GM12892 (cell line): ENCODE results near the gene MMP27.
"Not testable (repeated sequence)": the region's sequence is repeated elsewhere in the genome, so short reads cannot be mapped to it uniquely, and the experiment has no call there.

Source experiments
- POLR2AphosphoS5 ChIP-seq: IDR thresholded peaks from 2 replicates; pipeline ENCODE4 v1.6.1; 2011; ENCODE audit warnings: low read depth, low read length, control low read depth
- TAF1 ChIP-seq: IDR thresholded peaks from 2 replicates; pipeline ENCODE4 v1.6.1; 2011; ENCODE audit warnings: low read depth, mild to moderate bottlenecking, control low read depth, low read length, borderline replicate concordance

DNA sequence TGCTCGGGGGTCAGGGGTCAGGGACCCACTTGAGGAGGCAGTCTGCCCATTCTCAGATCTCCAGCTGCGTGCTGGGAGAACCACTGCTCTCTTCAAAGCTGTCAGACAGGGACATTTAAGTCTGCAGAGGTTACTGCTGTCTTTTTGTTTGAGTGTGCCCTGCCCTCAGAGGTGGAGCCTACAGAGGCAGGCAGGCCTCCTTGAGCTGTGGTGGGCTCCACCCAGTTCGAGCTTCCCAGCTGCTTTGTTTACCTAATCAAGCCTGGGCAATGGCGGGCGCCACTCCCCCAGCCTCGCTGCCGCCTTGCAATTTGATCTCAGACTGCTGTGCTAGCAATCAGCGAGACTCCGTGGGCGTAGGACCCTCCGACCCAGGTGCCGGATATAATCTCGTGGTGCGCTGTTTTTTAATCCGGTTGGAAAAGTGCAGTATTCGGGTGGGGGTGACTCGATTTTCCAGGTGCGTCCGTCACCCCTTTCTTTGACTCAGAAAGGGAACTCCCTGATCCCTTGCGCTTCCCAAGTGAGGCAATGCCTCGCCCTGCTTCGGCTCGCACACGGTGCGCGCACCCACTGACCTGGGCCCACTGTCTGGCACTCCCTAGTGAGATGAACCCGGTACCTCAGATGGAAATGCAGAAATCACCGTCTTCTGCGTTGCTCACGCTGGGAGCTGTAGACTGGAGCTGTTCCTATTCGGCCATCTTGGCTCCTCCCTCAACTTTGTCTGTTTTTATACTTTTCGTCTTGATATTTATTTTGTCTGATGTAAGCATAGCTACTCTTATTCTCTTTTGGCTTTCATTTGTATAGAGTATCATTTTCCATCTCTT lies 41.4 kb upstream of the MMP27 start:
- TF ChIP-seq TAF1, POLR2AphosphoS5: not testable (repeated sequence)
